Smooth muscle cell (in vitro differentiated cells): ENCODE measurements around the gene OPRD1. TPM values are rescaled to one million over a fixed set of nuclear protein-coding genes. Genes with fewer than 3 reads are reported as not detected.

Source experiments
- DNase-seq: peaks from one replicate; lab custom pipeline; 2025; ENCODE audit not compliant: unreplicated experiment; lab: John Stamatoyannopoulos, UW
- H2AFZ ChIP-seq: fragments of 200-600 bp; sonication (generic); 2 replicates; pipeline ENCODE4 v1.6.0; 2016; ENCODE audit warnings: antibody characterized with exemption, low read depth, mild to moderate bottlenecking
- H3F3A ChIP-seq: fragments of 200-600 bp; sonication (generic); 2 replicates; pipeline ENCODE4 v1.6.0; 2017; ENCODE audit warnings: antibody characterized with exemption, low read depth
- H3K27ac ChIP-seq: fragments of 200-600 bp; sonication (generic); 2 replicates; pipeline ENCODE4 v1.5.1; 2016; ENCODE audit warnings: low read depth, mild to moderate bottlenecking
- H3K27me3 ChIP-seq: fragments of 200-600 bp; sonication (generic); 2 replicates; pipeline ENCODE4 v1.6.1; 2016; ENCODE audit warnings: low read depth, mild to moderate bottlenecking
- H3K36me3 ChIP-seq: fragments of 200-600 bp; sonication (generic); 2 replicates; pipeline ENCODE4 v1.5.1; 2016; ENCODE audit warnings: low read depth
- H3K4me1 ChIP-seq: fragments of 200-600 bp; sonication (generic); 2 replicates; pipeline ENCODE4 v1.5.1; 2016; ENCODE audit warnings: low read depth
- H3K4me2 ChIP-seq: fragments of 200-600 bp; sonication (generic); 2 replicates; pipeline ENCODE4 v1.6.0; 2016; ENCODE audit warnings: mild to moderate bottlenecking
- H3K4me3 ChIP-seq: fragments of 200-600 bp; sonication (generic); 2 replicates; pipeline ENCODE4 v1.5.1; 2016; ENCODE audit warnings: mild to moderate bottlenecking
- H3K79me2 ChIP-seq: fragments of 200-600 bp; sonication (generic); 2 replicates; pipeline ENCODE4 v1.6.0; 2016; ENCODE audit warnings: low read depth, mild to moderate bottlenecking
- H3K9ac ChIP-seq: fragments of 200-600 bp; sonication (generic); 2 replicates; pipeline ENCODE4 v1.6.0; 2016; ENCODE audit warnings: low read depth
- H3K9me3 ChIP-seq: fragments of 200-600 bp; sonication (generic); replicated peaks from 2 replicates; pipeline ENCODE4 v1.5.1; 2016; ENCODE audit warnings: low read depth
- H4K20me1 ChIP-seq: fragments of 200-600 bp; sonication (generic); 2 replicates; pipeline ENCODE4 v1.6.0; 2016; ENCODE audit warnings: low read depth
- CTCF ChIP-seq: fragments of 200-600 bp; sonication (generic); IDR thresholded peaks from 2 replicates; pipeline ENCODE4 v1.5.1; 2017; ENCODE audit warnings: borderline replicate concordance, mild to moderate bottlenecking, antibody characterized with exemption; ENCODE audit not compliant: insufficient read depth, poor library complexity, severe bottlenecking
- WGBS: methylation state at CpG from one replicate; pipeline ENCODE4 v1.1.7; 2016; ENCODE audit warnings: low lambda C conversion rate; 5-methylcytosine and 5-hydroxymethylcytosine counted together
- polyA plus RNA-seq: library from polyadenylated mRNA; unstranded; fragments of >200 nt; fragmentation: Nextera tagmentation; extraction: Ambion mirVana; gene quantifications from 2 replicates; pipeline ENCODE4 v1.2.1, GENCODE V29; 2016
- total RNA-seq: library from RNA; depleted of rRNA; stranded (reverse); fragments of >200 nt; gene quantifications from 2 replicates; pipeline ENCODE4 v1.2.3, GENCODE V29; 2014

Gene OPRD1
- total and polyA plus RNA-seq, 2 experiments from 2014 or later, result 0.90 to 1.5 TPM

GRCh38 chr1:28773105-28773504 is 38.9 kb upstream of the OPRD1 start:
- Histone ChIP-seq H3K9ac (no peak overlapping the region), H3K27ac (no peak overlapping the region), H3K27me3 (no peaks in the 10 kb centered on the region), H3K4me1 (no peaks in the 10 kb centered on the region), H2AFZ (no peak overlapping the region), H3K79me2 (peaks cover 5% of the 10 kb centered on the region), H3F3A (no peaks in the 10 kb centered on the region), H3K4me2 (no peak overlapping the region), H3K4me3 (no peak overlapping the region), H4K20me1 (peaks cover 65% of the 10 kb centered on the region), H3K9me3 (no peaks in the 10 kb centered on the region), H3K36me3 (peaks cover 9% of the 10 kb centered on the region)
- no peak for DNase-seq
- no peak for TF ChIP-seq CTCF
- 100% methylated on average over 3 of the region's 3 CpGs for WGBS

GRCh38 chr1:28775121-28775942 is 36.6 kb upstream of the OPRD1 start:
- no peak for DNase-seq
- Histone ChIP-seq H3K9ac (no peak overlapping the region), H3F3A (no peaks in the 10 kb centered on the region), H3K4me1 (no peaks in the 10 kb centered on the region), H3K27me3 (no peaks in the 10 kb centered on the region), H4K20me1 (peaks cover 43% of the 10 kb centered on the region), H3K36me3 (no peaks in the 10 kb centered on the region), H2AFZ (no peak overlapping the region), H3K4me2 (no peak overlapping the region), H3K79me2 (no peaks in the 10 kb centered on the region), H3K4me3 (no peak overlapping the region), H3K9me3 (no peaks in the 10 kb centered on the region), H3K27ac (no peak overlapping the region)
- WGBS, result 93% methylated on average over 39 of the region's 39 CpGs
- no peak for TF ChIP-seq CTCF

- Histone ChIP-seq H4K20me1 (peaks cover 33% of the 10 kb centered on the region), H3K9ac (no peak overlapping the region), H3K79me2 (no peaks in the 10 kb centered on the region), H2AFZ (no peak overlapping the region), H3F3A (no peaks in the 10 kb centered on the region), H3K4me1 (no peaks in the 10 kb centered on the region), H3K4me3 (no peak overlapping the region), H3K4me2 (no peak overlapping the region), H3K27ac (no peak overlapping the region), H3K27me3 (no peaks in the 10 kb centered on the region), H3K9me3 (no peaks in the 10 kb centered on the region), H3K36me3 (no peaks in the 10 kb centered on the region)
- TF ChIP-seq CTCF, result no peak
- WGBS, result 98% methylated on average over 17 of the region's 17 CpGs
- DNase-seq, result no peak
Measured at GRCh38 chr1:28776341-28776740, 35.6 kb upstream of the OPRD1 start.

- Histone ChIP-seq H3K79me2 (no peaks in the 10 kb centered on the region), H3K9ac (no peak overlapping the region), H3K4me2 (no peak overlapping the region), H3K27me3 (no peaks in the 10 kb centered on the region), H2AFZ (no peak overlapping the region), H3K4me1 (no peaks in the 10 kb centered on the region), H3K36me3 (no peaks in the 10 kb centered on the region), H3F3A (no peaks in the 10 kb centered on the region), H3K9me3 (no peaks in the 10 kb centered on the region), H4K20me1 (peaks cover 16% of the 10 kb centered on the region), H3K4me3 (no peak overlapping the region), H3K27ac (no peak overlapping the region)
- no peak for TF ChIP-seq CTCF
- WGBS, result 94% methylated on average over 2 of the region's 2 CpGs
- DNase-seq, result no peak
Measured at GRCh38 chr1:28778021-28778420, 33.9 kb upstream of the OPRD1 start.
